Measurements from ENCODE around the gene PRTG.

The PRTG gene

GRCh38 chr15:55665605-55666227 lies 77.2 kb downstream of the PRTG start:
- no peak for DNase-seq (ENCODE audit: low read depth in 1 of 2, low spot score in 1 of 2)
- H3K27me3 ChIP-seq (ENCODE audit: insufficient read depth, poor library complexity, severe bottlenecking), result peaks cover 3% of the 10 kb centered on the region
- H3K4me3 ChIP-seq (replicated peaks; ENCODE audit: insufficient read depth, low read length), result no peak overlapping the region
- no peak overlapping the region for H3K27ac ChIP-seq (replicated peaks)
- no peak for TF ChIP-seq CTCF (IDR thresholded peaks at IDR 0.05; ENCODE audit: insufficient read depth, low read length)
- TF ChIP-seq GABPA (IDR thresholded peaks at IDR 0.05; ENCODE audit: low read depth), result no peak
- no peak for TF ChIP-seq POLR2AphosphoS5 (IDR thresholded peaks at IDR 0.05; ENCODE audit: low read depth)
- no peak for TF ChIP-seq REST (IDR thresholded peaks at IDR 0.05; ENCODE audit: insufficient replicate concordance, low read depth)
- no peak for TF ChIP-seq SPI1 (IDR thresholded peaks at IDR 0.05; ENCODE audit: borderline replicate concordance, low read depth)

GRCh38 chr15:55661428-55661827 lies 81.5 kb downstream of the PRTG start:
- H3K4me3 ChIP-seq (replicated peaks; ENCODE audit: insufficient read depth, low read length), result no peak overlapping the region
- H3K27ac ChIP-seq (replicated peaks), result no peak overlapping the region
- no peak for DNase-seq (ENCODE audit: low read depth in 1 of 2, low spot score in 1 of 2)

GRCh38 chr15:55660153-55660552 lies 82.8 kb downstream of the PRTG start:
- TF ChIP-seq POLR2AphosphoS5 (IDR thresholded peaks at IDR 0.05; ENCODE audit: low read depth), result no peak
- no peak for TF ChIP-seq CTCF (IDR thresholded peaks at IDR 0.05; ENCODE audit: insufficient read depth, low read length)
- no peak for TF ChIP-seq SPI1 (IDR thresholded peaks at IDR 0.05; ENCODE audit: borderline replicate concordance, low read depth)
- TF ChIP-seq REST (IDR thresholded peaks at IDR 0.05; ENCODE audit: insufficient replicate concordance, low read depth), result no peak
- TF ChIP-seq GABPA (IDR thresholded peaks at IDR 0.05; ENCODE audit: low read depth), result no peak
- H3K27ac ChIP-seq (replicated peaks), result no peak overlapping the region
- H3K4me3 ChIP-seq (replicated peaks; ENCODE audit: insufficient read depth, low read length), result no peak overlapping the region

More at GRCh38 chr15:55661428-55661827, 81.5 kb downstream of the PRTG start:
- TF ChIP-seq REST (IDR thresholded peaks at IDR 0.05; ENCODE audit: insufficient replicate concordance, low read depth) (no peak), POLR2AphosphoS5 (IDR thresholded peaks at IDR 0.05; ENCODE audit: low read depth) (no peak), GABPA (IDR thresholded peaks at IDR 0.05; ENCODE audit: low read depth) (no peak)
- H3K27me3 ChIP-seq (ENCODE audit: insufficient read depth, poor library complexity, severe bottlenecking), result peaks cover under 1% of the 10 kb centered on the region

More at GRCh38 chr15:55660153-55660552, 82.8 kb downstream of the PRTG start:
- H3K27me3 ChIP-seq (ENCODE audit: insufficient read depth, poor library complexity, severe bottlenecking), result no peaks in the 10 kb centered on the region
- no peak for DNase-seq (ENCODE audit: low read depth in 1 of 2, low spot score in 1 of 2)
